K562 (cell line): ENCODE data around the gene ETV3L.
"Not testable (repeated sequence)": the region's sequence is repeated elsewhere in the genome, so short reads cannot be mapped to it uniquely, and the experiment has no call there.

Experiments used
- CBX5 ChIP-seq: IDR thresholded peaks from 2 replicates; pipeline ENCODE4 v1.6.1; 2014; ENCODE audit warnings: low read depth, borderline replicate concordance
- EP300 ChIP-seq: IDR thresholded peaks from 2 replicates; pipeline ENCODE4 v1.6.1; 2012; ENCODE audit warnings: low read length, improper control_type of control experiment
- JUNB ChIP-seq: fragments of 450-650 bp; formaldehyde crosslinking; conservative IDR thresholded peaks from 2 replicates; pipeline ENCODE4 v1.4.0; 2020; ENCODE audit warnings: mild to moderate bottlenecking
- MYC ChIP-seq, 2 experiments: fragments of 250-450 bp in 1 of 2; sonication (Bioruptor Pico) in 1 of 2; IDR thresholded peaks; 2 replicates each; pipeline versions ENCODE4 v1.5.1 to v1.6.1; 2012 to 2021; ENCODE audit warnings: low read depth in 2 of 2, borderline replicate concordance in 1 of 2, improper control_type of control experiment in 1 of 2, low read length in 1 of 2, mild to moderate bottlenecking in 1 of 2, moderate library complexity in 1 of 2
- NRF1 ChIP-seq, 2 experiments: fragments of 450-650 bp; IDR thresholded peaks in 1 of 2; conservative IDR thresholded peaks in 1 of 2; 2 replicates each; pipeline ENCODE4 v1.6.1; 2014; ENCODE audit warnings: mild to moderate bottlenecking in 2 of 2
- POLR2A ChIP-seq: fragments of 450-650 bp; conservative IDR thresholded peaks from 2 replicates; pipeline ENCODE4 v1.6.1; 2016
- RAD21 ChIP-seq, 2 experiments: fragments of 250-450 bp in 1 of 2; fragments of 450-650 bp in 1 of 2; sonication (Bioruptor Pico) in 1 of 2; formaldehyde crosslinking in 1 of 2; IDR thresholded peaks in 1 of 2; conservative IDR thresholded peaks in 1 of 2; 2 replicates each; pipeline versions ENCODE4 v1.4.0 to v1.8.0; 2020 to 2022; ENCODE audit warnings: mild to moderate bottlenecking in 2 of 2, moderate library complexity in 1 of 2
- TAF1 ChIP-seq: IDR thresholded peaks from 2 replicates; pipeline ENCODE4 v1.6.1; 2011; ENCODE audit warnings: mild to moderate bottlenecking, low read length, moderate library complexity; ENCODE audit not compliant: insufficient read depth, control insufficient read depth, severe bottlenecking; ENCODE audit errors: extremely low read depth
- TEAD4 ChIP-seq, 2 experiments: sonication (generic) in 1 of 2; formaldehyde crosslinking in 1 of 2; IDR thresholded peaks; 2 replicates each; pipeline versions ENCODE4 v1.6.1 to v1.8.0; 2012 to 2022; ENCODE audit warnings: borderline replicate concordance in 1 of 2, inconsistent platforms in 1 of 2, low read length in 1 of 2, mild to moderate bottlenecking in 1 of 2, missing genetic modification reagents in 1 of 2
- TF ChIP-seq, protein P1 (sequence below): IDR thresholded peaks from 3 replicates; pipeline ENCODE4 v1.6.1; 2011; ENCODE audit warnings: borderline replicate concordance, mild to moderate bottlenecking, moderate library complexity; ENCODE audit not compliant: insufficient read length; ENCODE audit errors: extremely low read depth

DNA sequence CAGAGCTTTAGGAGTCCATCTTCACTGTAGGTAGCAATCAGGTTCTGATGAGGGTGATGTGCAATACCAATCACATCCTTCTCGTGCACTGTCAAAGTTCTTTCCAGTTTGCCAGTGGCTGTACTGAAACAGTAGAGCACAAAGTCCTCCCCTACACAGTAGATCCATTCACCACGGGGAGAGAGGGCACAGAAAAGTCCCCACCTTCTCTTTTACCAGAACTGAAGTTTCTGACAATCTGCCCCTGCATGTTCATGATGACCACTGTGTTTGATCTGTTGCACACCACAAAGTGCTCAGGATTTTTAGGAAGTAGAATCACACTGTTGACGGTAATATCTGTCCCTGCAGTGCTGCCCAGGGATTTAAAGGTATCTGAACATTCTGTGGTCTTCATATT, 40.4 kb downstream of the ETV3L start:
- TF ChIP-seq POLR2A; CBX5; TEAD4 (IDR thresholded peaks at IDR 0.05; ENCODE audit: low read length); TEAD4 (CRISPR knock-in tag; IDR thresholded peaks at IDR 0.05; ENCODE audit: borderline replicate concordance); RAD21 (CRISPR knock-in tag; conservative IDR thresholded peaks at IDR 0.05 in 1 of 2, IDR thresholded peaks at IDR 0.05 in 1 of 2); TAF1; NRF1 (conservative IDR thresholded peaks at IDR 0.05 in 1 of 2, IDR thresholded peaks at IDR 0.05 in 1 of 2); EP300; JUNB (CRISPR knock-in tag); MYC (IDR thresholded peaks at IDR 0.05; ENCODE audit: low read depth, low read length); MYC (CRISPR knock-in tag; IDR thresholded peaks at IDR 0.05; ENCODE audit: borderline replicate concordance, low read depth): not testable (repeated sequence)
- TF ChIP-seq, protein P1, sequence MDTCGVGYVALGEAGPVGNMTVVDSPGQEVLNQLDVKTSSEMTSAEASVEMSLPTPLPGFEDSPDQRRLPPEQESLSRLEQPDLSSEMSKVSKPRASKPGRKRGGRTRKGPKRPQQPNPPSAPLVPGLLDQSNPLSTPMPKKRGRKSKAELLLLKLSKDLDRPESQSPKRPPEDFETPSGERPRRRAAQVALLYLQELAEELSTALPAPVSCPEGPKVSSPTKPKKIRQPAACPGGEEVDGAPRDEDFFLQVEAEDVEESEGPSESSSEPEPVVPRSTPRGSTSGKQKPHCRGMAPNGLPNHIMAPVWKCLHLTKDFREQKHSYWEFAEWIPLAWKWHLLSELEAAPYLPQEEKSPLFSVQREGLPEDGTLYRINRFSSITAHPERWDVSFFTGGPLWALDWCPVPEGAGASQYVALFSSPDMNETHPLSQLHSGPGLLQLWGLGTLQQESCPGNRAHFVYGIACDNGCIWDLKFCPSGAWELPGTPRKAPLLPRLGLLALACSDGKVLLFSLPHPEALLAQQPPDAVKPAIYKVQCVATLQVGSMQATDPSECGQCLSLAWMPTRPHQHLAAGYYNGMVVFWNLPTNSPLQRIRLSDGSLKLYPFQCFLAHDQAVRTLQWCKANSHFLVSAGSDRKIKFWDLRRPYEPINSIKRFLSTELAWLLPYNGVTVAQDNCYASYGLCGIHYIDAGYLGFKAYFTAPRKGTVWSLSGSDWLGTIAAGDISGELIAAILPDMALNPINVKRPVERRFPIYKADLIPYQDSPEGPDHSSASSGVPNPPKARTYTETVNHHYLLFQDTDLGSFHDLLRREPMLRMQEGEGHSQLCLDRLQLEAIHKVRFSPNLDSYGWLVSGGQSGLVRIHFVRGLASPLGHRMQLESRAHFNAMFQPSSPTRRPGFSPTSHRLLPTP: not testable (repeated sequence)
